AG10803 (cell line): ENCODE results near the gene HAPLN2.
"Not testable (repeated sequence)": the region's sequence is repeated elsewhere in the genome, so short reads cannot be mapped to it uniquely, and the experiment has no call there.

Source experiments
- DNase-seq: peaks from one replicate; pipeline ENCODE4 v3.0.0; 2010; ENCODE audit warnings: low read depth
- H3K4me3 ChIP-seq: 2 replicates; pipeline ENCODE4 v1.5.1; 2011; ENCODE audit warnings: mild to moderate bottlenecking, low read length, control low read depth
- CTCF ChIP-seq: conservative IDR thresholded peaks from 2 replicates; pipeline ENCODE4 v1.5.1; 2011; ENCODE audit warnings: mild to moderate bottlenecking, low read length, control low read depth, inconsistent platforms

HAPLN2 gene

GRCh38 chr1:156629823-156630449 lies 10.7 kb downstream of the HAPLN2 start:
- no peak for TF ChIP-seq CTCF
- H3K4me3 ChIP-seq, result no peak overlapping the region
- no peak for DNase-seq

GRCh38 chr1:156631152-156631551 lies 11.9 kb downstream of the HAPLN2 start:
- not testable (repeated sequence) for DNase-seq, H3K4me3 ChIP-seq

GRCh38 chr1:156632355-156632754 lies 13.1 kb downstream of the HAPLN2 start:
- no peak overlapping the region for H3K4me3 ChIP-seq
- no peak for TF ChIP-seq CTCF
- DNase-seq, result no peak

GRCh38 chr1:156638189-156638985 lies 19.2 kb downstream of the HAPLN2 start:
- no peak for DNase-seq
- no peak overlapping the region for H3K4me3 ChIP-seq
- TF ChIP-seq CTCF, result no peak

- H3K4me3 ChIP-seq, result no peak overlapping the region
- DNase-seq, result no peak
- no peak for TF ChIP-seq CTCF
Observed at GRCh38 chr1:156639601-156640101, 20.4 kb downstream of the HAPLN2 start.

- no peak for TF ChIP-seq CTCF
- no peak overlapping the region for H3K4me3 ChIP-seq
- no peak for DNase-seq
Observed at GRCh38 chr1:156640842-156641706, 21.9 kb downstream of the HAPLN2 start.

- no peak for DNase-seq
- TF ChIP-seq CTCF, result no peak
- no peak within 1 kb of the TSS for H3K4me3 ChIP-seq
Observed at GRCh38 chr1:156641761-156642264, 22.6 kb downstream of the HAPLN2 start, which contains the start of gene BCAN. Gene BCAN, plus strand, starts transcription at chr1:156642117. Its CDS starts 3,938 bp downstream, at chr1:156646055.
